Right lobe of liver (tissue), 4 donors: ENCODE results near the gene C12orf56.

ENCODE experiments used
- CTCF ChIP-seq, 4 donors: fragments of 200-600 bp in 3 of 4; fragments of 450-650 bp in 1 of 4; IDR thresholded peaks; one replicate each; pipeline versions ENCODE4 v1.5.1 to v1.8.0; 2016 to 2022; ENCODE audit warnings: antibody characterized with exemption in 4 of 4, mild to moderate bottlenecking in 2 of 4
- POLR2A ChIP-seq: fragments of 450-650 bp; IDR thresholded peaks from one replicate; pipeline ENCODE4 v1.6.1; 2017; ENCODE audit warnings: antibody characterized with exemption, mild to moderate bottlenecking
- donor health status: DM: no; HTN: no; CAD: no.
- donor health status: DM: no; HTN: no; CAD: no.
- donor health status: DM: no; HTN: yes; CAD: no.

DNA sequence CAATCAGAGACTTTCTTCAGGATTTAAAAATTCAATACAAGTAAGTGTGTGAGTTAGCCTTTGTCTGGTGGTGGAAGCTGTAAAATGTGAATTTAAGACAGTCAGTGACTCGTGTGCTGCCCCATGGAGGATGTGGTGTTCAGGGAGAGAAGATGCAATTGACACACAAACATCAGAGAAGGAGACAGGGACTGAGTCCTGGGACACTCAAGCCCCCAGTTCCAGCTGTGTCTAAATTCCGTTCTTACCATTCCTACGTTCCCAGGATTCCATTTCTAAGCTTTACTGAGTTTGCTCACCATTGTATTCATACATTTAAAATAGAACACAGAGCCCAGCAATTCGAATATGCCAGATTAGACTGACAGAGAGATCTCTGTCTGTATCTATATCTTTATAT, 67.6 kb downstream of the C12orf56 start:
- no peak for TF ChIP-seq POLR2A
- TF ChIP-seq CTCF (IDR thresholded peaks at IDR 0.05) = no peak
